CD4-positive, alpha-beta T cell treated with Interleukin-17A for 1 hour (primary cell): ENCODE measurements around the gene TGFBR1.
A peak's percentile ranks its signal among the peaks of the same experiment; 100 is the strongest.
"Not testable (repeated sequence)": the region's sequence is repeated elsewhere in the genome, so short reads cannot be mapped to it uniquely, and the experiment has no call there.

ENCODE experiments used
- DNase-seq: peaks from one replicate; pipeline ENCODE4 v3.0.0-alpha.2; 2020

Gene TGFBR1

DNA sequence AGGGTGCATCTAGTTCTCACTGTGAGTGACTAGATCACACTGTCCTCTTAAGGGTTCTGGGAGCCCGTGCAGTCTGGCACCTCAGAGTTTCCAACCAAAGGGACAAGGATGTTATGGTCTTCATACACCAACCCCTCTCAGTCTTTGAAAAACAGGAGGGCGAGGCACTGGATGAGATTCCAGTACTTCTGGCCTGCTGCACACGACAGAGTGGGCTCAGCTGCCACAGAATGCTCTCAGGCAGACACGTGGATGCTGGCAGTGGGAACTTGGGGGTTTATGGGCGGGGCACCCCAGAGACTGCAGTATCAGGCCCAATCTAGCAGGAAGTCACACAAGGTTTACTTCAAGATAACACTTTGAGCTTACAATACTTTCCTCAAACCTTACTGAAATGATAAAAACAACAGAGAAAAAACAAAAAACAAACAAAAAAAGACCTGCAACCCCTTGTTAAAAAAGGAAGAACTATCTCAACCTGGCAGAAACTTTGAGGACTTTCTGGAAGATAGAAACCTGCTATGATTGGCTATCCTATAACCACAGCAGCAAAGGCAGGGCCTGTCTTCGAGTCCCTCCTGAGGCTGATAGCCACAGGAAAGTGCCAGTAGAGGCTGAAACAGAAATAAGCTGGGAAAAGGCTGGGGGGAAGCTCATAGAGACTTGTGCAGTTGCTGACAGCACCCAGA is 28.3 kb upstream of the TGFBR1 start:
- peak; percentile 68 for DNase-seq

DNA sequence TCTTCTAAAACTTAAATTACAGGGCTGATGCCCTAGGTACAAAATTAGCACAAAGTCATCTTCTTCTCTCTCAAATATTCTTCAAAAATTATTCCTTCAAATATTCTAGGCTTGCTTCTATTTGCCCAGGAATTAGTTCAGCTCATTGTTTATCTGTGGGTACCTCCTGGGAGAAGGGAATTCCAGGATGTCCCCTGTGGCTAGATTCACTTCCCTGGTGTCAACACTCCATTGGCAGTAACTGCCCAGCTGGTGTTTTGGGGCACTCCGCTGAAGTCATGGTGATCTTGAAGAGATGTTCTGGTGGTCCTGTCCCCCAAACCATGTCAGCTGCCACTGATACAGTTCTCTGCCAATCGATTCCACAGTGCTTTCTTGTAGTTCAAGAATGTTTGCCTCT is 26.2 kb upstream of the TGFBR1 start:
- no peak for DNase-seq

DNA sequence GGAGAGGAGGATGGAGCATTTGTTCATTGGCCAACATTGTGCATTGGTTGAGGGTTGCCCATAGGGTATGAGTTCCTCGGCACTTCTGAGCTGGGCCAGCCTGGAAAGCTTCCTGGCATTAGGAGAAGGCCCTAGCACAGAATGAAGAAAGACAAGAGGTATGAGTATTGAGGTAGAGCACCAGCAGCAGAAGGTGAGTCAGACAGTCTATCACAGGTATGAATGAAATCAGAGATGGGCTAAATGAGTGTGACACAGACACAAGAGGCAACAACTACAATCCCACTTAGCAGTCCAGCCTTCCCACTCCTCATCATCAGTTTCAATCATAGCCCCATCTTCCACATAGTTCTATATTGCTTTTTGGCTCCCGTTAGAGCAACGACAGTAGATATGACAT is 25.4 kb upstream of the TGFBR1 start:
- DNase-seq = no peak

DNA sequence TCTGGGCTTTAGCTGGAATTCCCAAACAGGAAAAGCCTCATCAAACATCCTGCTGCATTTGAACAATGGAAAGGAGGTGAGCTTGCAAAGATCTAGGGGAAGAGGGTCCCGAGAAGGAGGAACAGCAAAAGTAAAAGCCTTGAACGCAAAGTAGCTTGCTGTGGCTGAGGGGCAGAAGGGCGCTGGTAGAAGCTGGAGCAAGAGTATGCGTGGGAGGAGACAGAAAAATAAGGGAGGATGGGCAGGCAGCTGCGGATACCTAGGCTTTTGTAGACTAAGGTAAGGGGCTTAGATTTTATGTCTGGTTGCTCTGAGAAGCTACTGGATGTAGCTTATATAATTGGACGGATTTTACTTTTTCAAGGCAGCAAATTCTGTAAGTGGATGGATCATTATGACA is 21.9 kb upstream of the TGFBR1 start:
- no peak for DNase-seq

DNA sequence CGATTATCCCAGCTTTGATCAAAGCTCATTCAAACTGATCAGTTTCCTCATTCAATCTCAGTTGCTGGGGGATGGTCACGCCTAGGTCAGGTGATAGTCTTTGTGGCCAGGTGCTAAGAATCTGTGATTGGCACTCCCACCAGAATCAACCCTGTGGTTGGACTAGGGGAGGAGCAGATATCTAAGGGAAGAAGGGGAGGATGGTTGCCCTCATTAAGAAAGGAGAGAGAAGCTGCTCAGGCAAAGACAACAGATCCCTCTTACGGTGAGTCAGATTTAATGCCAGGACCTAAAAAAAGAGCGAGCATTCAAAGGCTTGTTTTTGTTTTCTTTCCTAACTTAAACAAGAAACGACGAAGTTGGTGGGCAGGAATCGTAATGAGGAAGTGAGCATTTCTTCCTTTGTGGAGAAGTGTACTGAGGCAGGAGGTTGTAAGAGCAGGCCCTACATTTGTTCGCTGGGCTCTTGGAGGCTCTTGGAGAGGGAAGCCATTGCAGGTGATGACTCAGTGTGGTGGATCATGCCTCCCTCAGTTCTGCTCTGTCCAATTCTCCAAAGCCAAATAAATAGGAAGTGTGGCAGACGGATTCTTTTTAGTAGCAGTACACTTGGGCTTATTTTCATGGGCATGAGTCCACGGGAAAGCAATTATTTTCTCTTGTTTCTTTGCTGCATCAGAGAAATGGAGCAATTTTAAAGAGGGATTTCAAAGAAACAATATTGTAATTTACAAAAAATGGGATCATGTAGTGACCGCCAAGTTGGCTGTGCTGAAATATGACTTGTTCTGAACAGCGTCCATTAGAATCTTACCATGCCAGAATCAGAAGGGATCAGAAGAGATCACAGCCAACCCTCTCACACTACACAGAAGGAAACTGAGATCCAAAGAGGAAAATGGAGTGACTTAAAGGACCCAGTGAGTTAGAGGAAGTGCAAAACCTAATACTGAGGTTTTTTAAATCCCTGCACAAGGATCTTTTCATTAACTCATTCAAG is 18.7 kb upstream of the TGFBR1 start:
- DNase-seq = no peak

DNA sequence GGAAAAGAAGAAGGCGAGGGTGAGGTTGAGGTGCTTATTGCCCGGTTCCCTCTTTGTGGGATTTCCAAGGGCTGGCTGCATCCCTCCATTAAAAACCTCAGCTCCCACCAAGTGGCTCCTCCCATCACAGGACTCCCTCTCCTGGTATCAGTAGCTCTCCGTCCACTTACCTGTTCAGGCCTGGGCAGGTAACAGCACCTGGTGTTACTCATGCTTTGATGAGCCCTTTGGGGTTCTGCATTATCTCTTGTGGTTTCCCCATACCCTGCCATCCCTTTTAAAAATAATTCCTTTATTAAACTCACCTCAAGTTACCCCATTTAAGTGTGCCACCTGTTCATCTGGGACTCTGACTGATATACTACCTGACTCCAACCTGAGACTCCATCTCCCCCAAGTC is 17.5 kb upstream of the TGFBR1 start:
- no peak for DNase-seq

DNA sequence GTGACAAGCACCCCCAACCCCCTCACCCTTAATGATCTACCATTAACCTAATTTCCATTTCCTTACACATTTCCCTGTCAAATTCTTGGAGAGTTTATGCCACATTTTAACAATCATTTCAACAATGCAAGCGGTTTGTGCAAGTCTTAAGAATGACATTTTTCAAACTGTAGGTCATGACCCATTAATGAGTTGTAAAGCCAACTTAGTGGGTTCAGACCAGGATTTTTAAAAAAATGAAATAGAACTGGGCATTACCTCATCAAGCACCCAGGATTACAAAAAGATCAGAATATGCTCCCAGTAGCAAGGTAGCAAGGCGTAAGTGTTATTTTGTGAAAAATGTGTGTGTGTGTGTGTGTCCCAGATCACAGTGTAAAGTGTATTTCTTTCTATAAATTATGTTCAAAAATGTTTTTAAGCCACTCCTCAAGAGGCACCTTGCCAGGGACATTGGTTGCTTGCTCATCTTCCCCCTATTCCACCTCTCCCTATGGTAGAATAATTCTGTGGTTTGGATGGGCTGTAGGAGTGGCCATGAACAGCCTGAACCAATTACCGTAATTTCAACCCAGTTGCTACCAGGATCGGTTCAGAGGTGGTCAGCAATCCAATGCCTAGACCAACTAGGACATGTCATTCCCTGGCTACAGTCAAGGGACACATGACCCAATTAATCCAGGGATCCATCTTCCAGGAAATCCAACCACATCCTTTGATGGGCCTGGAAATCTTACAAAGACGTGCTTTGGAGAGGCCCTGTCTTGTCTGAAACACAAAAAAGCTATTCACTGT is 14.4 kb upstream of the TGFBR1 start:
- no peak for DNase-seq

DNA sequence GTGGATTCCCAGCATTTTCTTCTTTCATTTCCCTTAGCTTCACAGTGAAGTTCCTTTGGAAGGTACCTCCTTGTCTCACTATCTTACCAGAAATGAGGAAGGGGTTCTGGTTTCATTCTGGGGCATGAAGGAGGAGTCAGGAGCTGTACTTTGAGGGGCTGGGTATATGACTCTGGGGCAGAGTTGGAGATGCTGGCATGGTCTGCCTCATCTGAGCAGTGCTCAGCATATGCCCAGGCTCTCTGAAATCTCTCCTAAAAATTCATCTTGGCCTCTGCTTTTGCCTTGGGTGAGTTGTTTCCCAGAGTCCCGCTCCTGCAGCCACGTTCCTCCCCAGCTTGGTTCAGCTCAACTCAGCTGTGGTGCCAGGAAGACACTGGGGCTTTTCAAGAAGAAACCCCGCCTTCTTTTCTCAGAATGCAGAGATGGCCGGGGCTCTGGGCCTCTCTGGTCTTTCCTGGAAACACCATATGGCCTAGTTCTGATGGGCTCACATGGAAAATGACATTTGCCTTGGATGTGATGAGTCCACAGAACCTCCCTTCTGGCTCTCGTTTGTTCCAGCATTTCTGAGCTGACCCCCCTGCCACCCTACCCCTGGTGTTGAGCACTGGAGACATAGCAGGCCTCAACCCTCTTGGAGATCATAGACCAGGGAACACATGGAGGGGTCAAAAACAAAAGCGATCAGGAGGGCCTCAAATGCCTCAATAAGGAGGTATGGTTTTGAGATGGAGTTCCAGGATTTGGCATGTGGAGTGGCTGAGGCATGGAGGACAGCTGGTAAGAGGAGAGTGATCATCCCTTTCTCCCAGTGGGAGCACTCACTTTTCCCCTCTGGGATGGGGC is 12.0 kb upstream of the TGFBR1 start:
- peak; percentile 36 for DNase-seq

DNA sequence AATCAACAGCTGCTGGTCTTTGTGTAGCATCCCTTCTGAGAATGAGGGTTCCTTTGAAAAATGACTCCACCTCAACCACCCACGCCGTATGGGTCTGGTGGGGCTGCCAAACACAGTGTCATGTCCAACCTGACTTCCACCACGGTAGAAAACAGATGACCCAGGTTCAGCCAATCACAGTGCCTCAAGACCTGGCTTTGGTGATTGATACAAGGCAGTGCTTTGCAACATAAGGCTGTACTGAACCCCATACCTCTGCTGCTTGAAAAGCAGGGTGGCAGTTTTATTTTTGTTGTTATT is 11.5 kb upstream of the TGFBR1 start:
- no peak for DNase-seq

DNA sequence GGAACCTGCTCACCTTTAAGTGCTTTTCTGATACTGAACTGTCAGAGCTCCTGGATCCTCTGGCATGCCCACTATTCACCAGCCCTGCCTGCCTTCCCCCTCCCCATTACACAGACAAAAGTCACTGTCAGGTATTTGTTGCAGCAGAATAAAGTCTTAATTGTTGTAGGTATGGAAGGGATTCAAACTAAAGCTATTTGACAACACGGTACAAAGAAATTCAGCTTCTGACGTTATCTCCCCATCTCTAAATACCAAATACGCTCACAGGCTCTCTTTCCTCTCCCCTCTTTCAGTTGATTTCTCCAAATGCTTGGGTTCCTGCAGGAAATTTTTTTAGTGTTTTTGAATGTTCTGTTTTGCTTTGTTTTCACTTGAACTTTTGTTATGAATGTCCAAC is 9.3 kb upstream of the TGFBR1 start:
- no peak for DNase-seq

DNA sequence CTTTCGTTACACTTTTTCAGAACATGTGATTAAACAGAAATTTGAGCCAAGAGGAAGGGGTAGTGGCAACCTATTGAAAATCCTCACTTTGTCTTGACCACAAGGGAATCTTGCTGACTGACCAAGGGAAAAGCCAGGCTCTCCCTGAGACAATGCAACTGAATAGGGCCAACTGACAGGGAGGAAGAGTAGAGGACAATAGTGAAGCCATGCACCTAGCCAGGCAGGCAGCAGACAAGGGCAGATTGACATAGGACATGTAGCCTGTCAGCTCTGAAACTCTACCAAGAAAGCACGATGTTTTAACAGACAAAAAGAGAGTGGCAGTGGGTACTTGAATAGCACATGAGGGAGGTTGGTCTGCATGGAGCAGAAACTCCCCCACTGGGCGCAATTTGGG is 8.5 kb upstream of the TGFBR1 start:
- no peak for DNase-seq

DNA sequence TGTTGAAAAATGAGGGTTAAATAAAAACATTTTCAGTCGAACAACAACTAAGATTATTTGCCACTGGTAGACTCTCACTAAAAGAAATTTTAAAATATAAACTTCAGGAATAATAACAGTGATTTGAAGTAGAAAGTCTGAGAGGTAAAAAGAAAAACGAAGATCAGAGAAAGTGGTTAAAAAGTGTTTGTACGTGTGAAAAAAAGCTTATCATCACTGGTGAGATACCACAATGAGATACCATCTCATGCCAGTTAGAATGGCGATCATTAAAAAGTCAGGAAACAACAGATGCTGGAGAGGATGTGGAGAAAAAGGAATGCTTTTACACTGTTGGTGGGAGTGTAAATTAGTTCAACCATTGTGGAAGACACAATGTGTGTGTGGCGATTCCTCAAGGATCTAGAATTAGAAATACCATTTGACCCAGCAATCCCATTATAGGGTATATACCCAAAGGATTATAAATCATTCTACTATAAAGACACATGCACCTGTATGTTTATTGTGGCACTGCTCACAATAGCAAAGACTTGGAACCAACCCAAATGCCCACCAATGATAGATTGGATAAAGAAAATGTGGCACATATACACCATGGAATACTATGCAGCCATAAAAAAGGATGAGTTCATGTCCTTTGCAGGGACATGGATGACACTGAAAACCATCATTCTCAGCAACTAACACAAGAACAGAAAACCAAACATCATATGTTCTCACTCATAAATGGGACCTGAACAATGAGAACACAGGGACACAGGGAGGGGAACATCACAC is 4.9 kb upstream of the TGFBR1 start:
- not testable (repeated sequence) for DNase-seq

DNA sequence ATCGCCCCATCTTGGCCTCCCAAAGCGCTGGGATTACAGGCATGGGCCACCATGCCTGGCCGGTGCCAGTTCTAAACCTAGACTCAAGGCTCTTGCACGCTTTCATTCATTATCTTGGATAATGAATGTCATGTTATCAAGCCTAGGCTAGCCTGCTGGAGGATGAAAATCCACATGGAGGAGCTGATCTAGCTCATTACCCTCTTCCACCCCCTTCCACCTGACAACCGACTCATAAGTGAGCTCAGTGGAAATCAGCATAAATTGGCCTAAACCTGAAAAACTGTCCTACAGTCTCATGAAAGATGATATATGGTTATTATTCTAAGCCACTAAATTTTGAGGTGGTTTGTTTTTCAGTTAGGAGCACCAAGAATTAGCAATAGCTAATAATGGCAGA is 3.6 kb upstream of the TGFBR1 start:
- DNase-seq = no peak

DNA sequence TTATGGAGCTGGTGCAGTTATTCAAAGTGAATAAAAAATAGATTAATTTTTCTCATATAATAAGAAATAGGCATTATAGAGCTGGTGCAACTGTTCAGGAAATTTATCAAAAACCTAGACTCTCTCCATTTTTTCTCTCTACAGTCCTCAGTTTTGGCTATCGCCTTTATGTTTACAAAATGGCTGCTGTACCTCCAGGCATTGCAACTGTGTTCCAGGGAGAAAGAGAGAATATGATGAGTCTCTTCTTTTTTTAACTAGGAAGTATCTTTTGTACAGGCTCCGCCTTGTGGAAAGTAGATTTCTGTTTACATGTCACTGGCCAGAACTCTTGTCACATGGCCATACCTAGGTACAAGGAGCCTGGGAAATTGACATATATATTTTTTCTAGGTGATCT is 3.1 kb upstream of the TGFBR1 start:
- no peak for DNase-seq

DNA sequence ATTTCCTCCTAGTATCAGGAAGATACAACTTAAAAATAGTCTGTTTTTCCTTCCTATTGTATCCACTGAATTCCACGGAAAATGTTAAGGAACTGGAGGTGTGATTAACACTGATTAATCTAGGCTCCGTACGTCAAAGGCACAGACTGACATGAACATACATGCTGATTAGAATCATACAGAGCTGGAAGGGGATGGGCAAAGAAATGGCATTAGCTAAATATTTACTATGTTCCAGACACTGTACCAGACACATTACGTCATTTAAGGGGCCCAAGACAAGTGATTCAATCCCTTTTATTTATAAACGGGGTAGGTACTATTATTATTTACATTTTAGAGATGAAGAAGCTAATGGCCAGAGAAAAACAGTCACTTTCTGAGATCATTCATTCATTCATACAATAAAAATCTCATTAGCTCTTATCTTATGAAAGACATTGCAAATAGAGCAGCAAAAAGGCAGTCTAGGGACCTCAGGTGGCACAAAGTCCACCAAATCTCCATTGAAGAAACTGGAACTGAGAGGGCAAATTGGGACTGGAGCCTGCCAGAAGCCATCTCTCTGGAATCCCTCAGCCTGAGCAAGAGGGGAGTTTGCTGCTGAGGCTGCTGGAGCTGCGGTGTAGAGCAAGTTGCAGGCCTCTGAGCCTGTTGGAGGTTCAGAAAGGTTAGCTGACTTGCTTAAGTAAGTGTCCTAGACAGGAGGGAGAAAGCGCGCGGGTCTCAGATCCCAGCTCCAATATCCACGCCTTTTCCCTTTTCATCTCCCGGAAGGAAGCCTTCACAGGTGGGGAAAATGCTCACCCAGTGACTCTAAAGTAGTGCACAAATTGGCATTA is 1.6 kb upstream of the TGFBR1 start:
- DNase-seq = no peak

DNA sequence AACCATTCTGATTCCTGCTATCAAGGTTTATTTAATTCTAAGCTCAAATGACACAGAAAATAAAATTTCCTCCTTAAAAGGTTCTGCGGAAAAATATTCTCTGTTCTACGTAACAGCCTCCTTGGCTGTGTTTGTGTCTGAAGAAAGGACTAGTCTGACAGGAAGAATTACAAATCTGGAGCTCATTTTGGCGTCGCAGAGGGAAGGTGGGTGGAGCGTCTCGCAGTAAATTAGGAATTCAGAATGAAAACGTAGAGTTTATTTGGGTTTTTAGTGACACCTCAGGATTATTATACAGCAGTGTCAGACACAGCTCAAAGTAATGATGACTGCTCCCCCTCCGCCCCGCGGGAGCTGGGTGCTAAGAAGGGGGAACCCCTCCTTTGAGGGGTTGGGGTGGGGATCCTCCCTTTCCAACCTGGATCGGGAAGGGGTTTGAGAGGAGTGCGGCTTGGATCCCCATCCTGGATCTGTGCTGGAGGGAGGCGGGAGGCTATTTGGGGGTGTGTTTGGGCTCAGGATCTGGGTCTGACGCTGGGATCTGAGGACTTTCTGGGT is 933 bp upstream of the TGFBR1 start:
- no peak for DNase-seq

DNA sequence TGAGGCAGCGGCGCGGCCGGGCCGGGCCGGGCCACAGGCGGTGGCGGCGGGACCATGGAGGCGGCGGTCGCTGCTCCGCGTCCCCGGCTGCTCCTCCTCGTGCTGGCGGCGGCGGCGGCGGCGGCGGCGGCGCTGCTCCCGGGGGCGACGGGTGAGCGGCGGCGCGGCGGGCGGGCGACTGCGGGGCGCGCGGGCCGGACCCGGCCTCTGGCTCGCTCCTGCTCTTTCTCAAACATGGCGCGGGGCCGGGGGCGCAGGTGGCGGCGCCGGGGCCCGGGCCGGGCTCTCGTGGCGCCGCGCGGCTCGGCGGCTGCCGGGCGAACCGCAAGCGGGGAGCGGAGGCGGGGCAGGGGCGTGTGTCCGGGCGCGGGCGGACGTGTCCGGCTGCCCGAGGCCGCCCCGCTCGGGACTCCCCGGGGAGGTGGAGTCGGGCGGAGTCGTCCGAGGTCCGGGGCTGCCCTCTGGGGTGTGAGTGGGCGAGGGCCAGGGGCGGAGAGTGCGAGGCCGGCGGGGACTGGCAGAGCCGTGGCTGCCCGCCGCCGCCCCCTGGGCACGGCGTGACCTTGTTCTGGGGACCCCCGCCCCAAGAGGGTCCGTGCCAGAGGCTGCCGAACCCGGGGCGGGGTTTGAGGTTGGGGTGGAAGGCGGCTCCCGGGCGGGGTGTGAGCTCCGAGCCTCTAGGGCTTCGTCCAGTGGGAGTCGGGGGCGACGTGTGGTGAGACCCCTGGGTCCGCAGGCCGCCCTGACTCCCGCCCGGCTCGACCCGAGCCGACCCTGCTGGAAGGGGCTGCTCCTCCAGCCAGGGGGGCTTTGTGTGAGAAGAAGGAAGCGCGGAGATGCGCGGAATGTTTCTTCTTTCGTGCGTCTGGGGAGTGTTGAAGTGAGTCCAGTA is 485 bp downstream of the TGFBR1 start:
- peak; percentile 45 for DNase-seq

DNA sequence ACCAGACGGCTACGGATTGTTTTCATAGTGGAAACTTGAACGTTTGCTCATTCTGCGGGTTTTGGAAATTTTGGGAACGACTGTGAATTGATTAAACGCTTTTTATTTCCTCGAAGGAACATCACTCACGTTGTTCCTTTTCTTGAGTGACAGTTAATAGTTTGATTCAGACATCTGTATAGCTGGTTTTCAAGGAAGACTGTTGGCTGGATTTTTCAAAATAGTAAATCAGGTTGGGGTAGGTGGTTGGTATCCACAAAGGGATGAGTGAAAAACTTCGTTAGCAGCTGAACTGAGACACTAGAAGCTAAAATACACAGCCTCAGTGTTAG is 1.1 kb downstream of the TGFBR1 start:
- DNase-seq = no peak

DNA sequence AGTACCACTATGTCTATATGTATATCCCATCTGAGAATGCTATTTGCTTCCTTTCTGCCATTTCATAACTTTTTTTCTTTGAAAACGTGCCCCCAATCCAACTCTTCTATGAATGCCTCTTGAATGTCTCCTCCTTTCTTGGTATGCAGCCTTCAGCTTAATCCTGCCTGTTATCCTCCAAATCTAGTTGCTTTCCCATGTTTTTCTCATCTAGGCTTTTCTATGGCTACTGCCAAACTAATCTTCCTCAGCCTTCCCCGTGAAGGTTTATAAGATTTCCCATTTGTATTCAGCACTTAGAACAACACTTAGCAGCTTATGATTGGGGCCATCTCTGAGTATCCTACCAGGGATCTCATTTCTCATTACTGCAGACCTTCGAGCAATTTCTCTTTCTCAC is 2.5 kb downstream of the TGFBR1 start:
- DNase-seq = no peak

DNA sequence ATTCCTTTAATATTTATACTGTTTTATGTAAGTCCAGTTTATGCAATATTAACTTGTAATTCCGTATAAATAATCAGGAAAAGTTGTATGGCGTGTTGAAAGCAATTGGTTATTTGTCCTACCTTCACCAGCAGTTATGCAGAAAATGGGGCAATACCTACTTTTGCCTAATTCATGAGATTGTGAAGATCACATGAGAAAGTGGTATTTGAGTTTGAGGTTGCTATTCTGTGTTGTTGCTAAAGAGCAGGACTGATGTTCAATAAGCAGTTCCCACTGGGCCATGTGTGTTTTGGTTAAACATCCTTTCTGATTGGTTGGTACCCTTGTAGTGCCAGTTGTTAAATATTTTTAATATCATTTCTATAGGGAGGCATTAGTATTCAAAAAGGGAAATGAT is 3.2 kb downstream of the TGFBR1 start:
- no peak for DNase-seq
